ENCODE results near the gene GPC3.

DNA sequence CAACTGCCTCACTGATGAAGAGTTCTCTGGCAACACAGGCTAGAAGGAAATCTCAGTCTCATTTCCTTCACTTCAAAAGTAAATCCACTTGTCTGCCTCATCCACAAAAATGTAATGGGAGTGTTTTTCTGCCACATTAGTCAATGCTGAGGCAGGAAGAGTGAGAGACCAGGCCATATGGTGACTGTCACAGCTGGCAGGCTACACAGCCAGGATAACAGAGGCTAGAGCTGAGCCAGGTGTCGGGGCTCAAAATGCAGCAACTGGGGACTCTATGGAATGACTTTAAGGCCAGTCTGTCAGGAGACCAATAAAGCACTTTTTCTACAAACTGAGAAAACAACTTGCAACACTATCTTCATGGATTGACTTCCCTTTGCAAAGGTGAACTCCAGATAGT lies 204.2 kb downstream of the GPC3 start:
- TF ChIP-seq POLR2A (IDR thresholded peaks at IDR 0.05) (no peak), POLR2AphosphoS5 (IDR thresholded peaks at IDR 0.05; ENCODE audit: insufficient read depth in 1 of 2, low read depth in 1 of 2) (no peak)
- TF ChIP-seq, protein P1, sequence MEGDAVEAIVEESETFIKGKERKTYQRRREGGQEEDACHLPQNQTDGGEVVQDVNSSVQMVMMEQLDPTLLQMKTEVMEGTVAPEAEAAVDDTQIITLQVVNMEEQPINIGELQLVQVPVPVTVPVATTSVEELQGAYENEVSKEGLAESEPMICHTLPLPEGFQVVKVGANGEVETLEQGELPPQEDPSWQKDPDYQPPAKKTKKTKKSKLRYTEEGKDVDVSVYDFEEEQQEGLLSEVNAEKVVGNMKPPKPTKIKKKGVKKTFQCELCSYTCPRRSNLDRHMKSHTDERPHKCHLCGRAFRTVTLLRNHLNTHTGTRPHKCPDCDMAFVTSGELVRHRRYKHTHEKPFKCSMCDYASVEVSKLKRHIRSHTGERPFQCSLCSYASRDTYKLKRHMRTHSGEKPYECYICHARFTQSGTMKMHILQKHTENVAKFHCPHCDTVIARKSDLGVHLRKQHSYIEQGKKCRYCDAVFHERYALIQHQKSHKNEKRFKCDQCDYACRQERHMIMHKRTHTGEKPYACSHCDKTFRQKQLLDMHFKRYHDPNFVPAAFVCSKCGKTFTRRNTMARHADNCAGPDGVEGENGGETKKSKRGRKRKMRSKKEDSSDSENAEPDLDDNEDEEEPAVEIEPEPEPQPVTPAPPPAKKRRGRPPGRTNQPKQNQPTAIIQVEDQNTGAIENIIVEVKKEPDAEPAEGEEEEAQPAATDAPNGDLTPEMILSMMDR (IDR thresholded peaks at IDR 0.05) = no peak
